ENCODE results near the gene BMPER. TPM values are rescaled to one million over a fixed set of nuclear protein-coding genes. Genes with fewer than 3 reads are reported as not detected.

BMPER gene
- total RNA-seq, 1 donor from 2014 or later: 0.59 TPM

- ATAC-seq: no peak
- intact Hi-C loops (cut with micrococcal nuclease): no loop called here
Measured at GRCh38 chr7:33886149-33886623, 19.2 kb upstream of the BMPER start.

GRCh38 chr7:33887266-33887975 is 17.9 kb upstream of the BMPER start:
- ATAC-seq: no peak
- intact Hi-C loops (cut with micrococcal nuclease): no loop called here
- DNase-seq: no peak

More at GRCh38 chr7:33886149-33886623, 19.2 kb upstream of the BMPER start:
- DNase-seq: no peak

GRCh38 chr7:33888166-33888565 is 17.2 kb upstream of the BMPER start:
- intact Hi-C loops (cut with micrococcal nuclease): no loop called here
- no peak for ATAC-seq

GRCh38 chr7:33892945-33893344 is 12.4 kb upstream of the BMPER start:
- ATAC-seq (peak; percentile 31), DNase-seq (peak; percentile 41)
- intact Hi-C loops (cut with micrococcal nuclease): no loop called here

More at GRCh38 chr7:33888166-33888565, 17.2 kb upstream of the BMPER start:
- no peak for DNase-seq

GRCh38 chr7:33893377-33893776 is 12.0 kb upstream of the BMPER start:
- DNase-seq (no peak), ATAC-seq (no peak)
- intact Hi-C loops (cut with micrococcal nuclease): no loop called here

GRCh38 chr7:33895025-33895804 is 10.1 kb upstream of the BMPER start:
- peak; percentile 91 for DNase-seq
- ATAC-seq: peak; percentile 98
- intact Hi-C loops (cut with micrococcal nuclease): no loop called here

- intact Hi-C loops (cut with micrococcal nuclease): no loop called here
- ATAC-seq (no peak), DNase-seq (no peak)
Measured at GRCh38 chr7:33900501-33900900, 4.8 kb upstream of the BMPER start.

GRCh38 chr7:33901199-33901598 is 4.1 kb upstream of the BMPER start:
- ATAC-seq (no peak), DNase-seq (no peak)
- intact Hi-C loops (cut with micrococcal nuclease): no loop called here

GRCh38 chr7:33901847-33902246 is 3.5 kb upstream of the BMPER start:
- no peak for ATAC-seq
- intact Hi-C loops (cut with micrococcal nuclease): no loop called here
- no peak for DNase-seq

- DNase-seq: no peak
- intact Hi-C loops (cut with micrococcal nuclease): no loop called here
- ATAC-seq: no peak
Measured at GRCh38 chr7:33902746-33903145, 2.6 kb upstream of the BMPER start.

- ATAC-seq (peak; percentile 81), DNase-seq (peak; percentile 66)
- intact Hi-C loops (cut with micrococcal nuclease): no loop called here
Measured at GRCh38 chr7:33903791-33904680, 1.3 kb upstream of the BMPER start.

- intact Hi-C loops (cut with micrococcal nuclease): no loop called here
- peak; percentile 59 for DNase-seq
Measured at GRCh38 chr7:33904681-33905388, 504 bp upstream of the BMPER start.

GRCh38 chr7:33906697-33907096 is 1.4 kb downstream of the BMPER start:
- DNase-seq: no peak
- intact Hi-C loops (cut with micrococcal nuclease): no loop called here
- ATAC-seq: no peak

More at GRCh38 chr7:33904681-33905388, 504 bp upstream of the BMPER start:
- peak; percentile 89 for ATAC-seq

GRCh38 chr7:33907625-33908024 is 2.3 kb downstream of the BMPER start:
- intact Hi-C loops (cut with micrococcal nuclease): no loop called here
- ATAC-seq (no peak), DNase-seq (no peak)

GRCh38 chr7:33909318-33909717 is 4.0 kb downstream of the BMPER start:
- ATAC-seq: no peak
- intact Hi-C loops (cut with micrococcal nuclease): no loop called here
- no peak for DNase-seq

GRCh38 chr7:33909755-33910154 is 4.4 kb downstream of the BMPER start:
- intact Hi-C loops (cut with micrococcal nuclease): no loop called here
- ATAC-seq (no peak), DNase-seq (no peak)

- intact Hi-C loops (cut with micrococcal nuclease): no loop called here
- DNase-seq: no peak
- no peak for ATAC-seq
Measured at GRCh38 chr7:33910756-33911155, 5.4 kb downstream of the BMPER start.

- ATAC-seq (no peak), DNase-seq (no peak)
- intact Hi-C loops (cut with micrococcal nuclease): no loop called here
Measured at GRCh38 chr7:33916357-33917081, 11.2 kb downstream of the BMPER start.

Data from left ventricle myocardium superior (tissue), 1 donor.